B cell (primary cell): Measurements from ENCODE around the gene UNC93B1. TPM values are rescaled to one million over a fixed set of nuclear protein-coding genes. Genes with fewer than 3 reads are reported as not detected.

Experiments
- ATAC-seq: fragments of 200-7000 bp; cut with Tn5 transposase; one replicate; pipeline ENCODE4 v1.10.0; 2021; ENCODE audit warnings: low read depth, mild to moderate bottlenecking, moderate number of reproducible peaks, moderate library complexity
- CTCF ChIA-PET: fragments of 350-600 bp; sonication (Branson Sonifier 250); formaldehyde crosslinking; loops from one replicate; lab custom pipeline; 2021; ENCODE audit warnings: antibody characterized with exemption, inconsistent platforms; lab: Charles Lee
- POLR2A ChIA-PET: fragments of 350-600 bp; sonication (Branson Sonifier 250); formaldehyde crosslinking; loops from one replicate; lab custom pipeline; 2021; ENCODE audit warnings: antibody characterized with exemption; lab: Charles Lee
- DNase-seq: peaks from one replicate; pipeline ENCODE4 v3.0.0; 2013
- H2AFZ ChIP-seq: 2 replicates; pipeline ENCODE4 v1.6.1; 2012; ENCODE audit warnings: mild to moderate bottlenecking, low read depth, low read length; ENCODE audit not compliant: insufficient read depth, poor library complexity, severe bottlenecking
- H3K27ac ChIP-seq, 2 donors: 1 replicate in 1 of 2; 2 replicates in 1 of 2; pipeline ENCODE4 v1.5.1; 2012 to 2013; ENCODE audit warnings: low read length in 2 of 2, mild to moderate bottlenecking in 2 of 2, moderate library complexity in 1 of 2
- H3K27me3 ChIP-seq, 4 experiments: fragments of 200-600 bp in 1 of 4; sonication (generic) in 1 of 4; replicated peaks in 1 of 4; 1 replicate in 2 of 4; 2 replicates in 2 of 4; pipeline versions ENCODE4 v1.6.1 to v1.7.0; 2013 to 2016; ENCODE audit warnings: low read length in 3 of 4, mild to moderate bottlenecking in 2 of 4, mixed read lengths in 1 of 4, moderate library complexity in 1 of 4; ENCODE audit not compliant: insufficient read depth in 4 of 4, control insufficient read depth in 3 of 4; ENCODE audit errors: control extremely low read depth in 1 of 4
- H3K36me3 ChIP-seq, 2 experiments: replicated peaks in 1 of 2; 1 replicate in 1 of 2; 2 replicates in 1 of 2; pipeline versions ENCODE4 v1.6.1 to v1.7.1; 2013; ENCODE audit warnings: low read length in 1 of 2; ENCODE audit not compliant: insufficient read depth in 2 of 2, control insufficient read depth in 1 of 2; ENCODE audit errors: control extremely low read depth in 1 of 2, extremely low read depth in 1 of 2
- H3K4me1 ChIP-seq, 2 donors: fragments of 200-600 bp in 1 of 2; sonication (generic) in 1 of 2; 1 replicate in 1 of 2; 2 replicates in 1 of 2; pipeline versions ENCODE4 v1.5.1 to v1.6.1; 2013 to 2017; ENCODE audit warnings: low read length in 2 of 2; ENCODE audit not compliant: control insufficient read depth in 2 of 2, insufficient read depth in 2 of 2
- H3K4me2 ChIP-seq: replicated peaks from 2 replicates; pipeline ENCODE3; 2012; ENCODE audit warnings: mild to moderate bottlenecking, low read depth, low read length; ENCODE audit not compliant: poor library complexity, severe bottlenecking
- H3K4me3 ChIP-seq, 5 experiments: fragments of 200-600 bp in 1 of 5; sonication (generic) in 1 of 5; 1 replicate in 3 of 5; 2 replicates in 2 of 5; pipeline versions ENCODE4 v1.5.1 to v1.7.0; 2011 to 2016; ENCODE audit warnings: low read length in 4 of 5, mild to moderate bottlenecking in 4 of 5, low read depth in 2 of 5, control low read depth in 1 of 5, moderate library complexity in 1 of 5; ENCODE audit not compliant: insufficient read depth in 1 of 5; ENCODE audit errors: control extremely low read depth in 1 of 5, extremely low read depth in 1 of 5
- H3K79me2 ChIP-seq: fragments of 200-600 bp; sonication (generic); one replicate; pipeline ENCODE4 v1.6.0; 2016; ENCODE audit warnings: low read length; ENCODE audit not compliant: control insufficient read depth, insufficient read depth
- H3K9ac ChIP-seq: fragments of 200-600 bp; sonication (generic); 2 replicates; pipeline ENCODE4 v1.6.1; 2017; ENCODE audit warnings: mild to moderate bottlenecking, low read length, moderate library complexity
- H3K9me3 ChIP-seq, 3 donors: one replicate each; pipeline versions ENCODE4 v1.6.1 to v1.7.1; 2013; ENCODE audit warnings: low read length in 2 of 3; ENCODE audit not compliant: control insufficient read depth in 2 of 3, insufficient read depth in 1 of 3; ENCODE audit errors: control extremely low read depth in 1 of 3
- H4K20me1 ChIP-seq: 2 replicates; pipeline ENCODE4 v1.6.0; 2012; ENCODE audit warnings: mild to moderate bottlenecking, low read length; ENCODE audit not compliant: insufficient read depth, control insufficient read depth, poor library complexity, severe bottlenecking
- H3K27ac Mint-ChIP-seq: one replicate; pipeline ENCODE4 v1.8.0; 2021; ENCODE audit warnings: mixed read lengths
- H3K27me3 Mint-ChIP-seq: one replicate; pipeline ENCODE4 v1.8.0; 2021; ENCODE audit warnings: mixed read lengths
- H3K4me1 Mint-ChIP-seq: one replicate; pipeline ENCODE4 v1.8.0; 2021; ENCODE audit warnings: mixed read lengths
- H3K4me3 Mint-ChIP-seq: one replicate; pipeline ENCODE4 v1.8.0; 2021; ENCODE audit warnings: mixed read lengths
- H3K9me3 Mint-ChIP-seq: one replicate; pipeline ENCODE4 v1.8.0; 2022; ENCODE audit warnings: mixed read lengths; ENCODE audit not compliant: insufficient read depth
- EZH2 ChIP-seq: IDR thresholded peaks from 2 replicates; pipeline ENCODE4 v1.6.1; 2012; ENCODE audit warnings: borderline replicate concordance, low read depth, mild to moderate bottlenecking, moderate library complexity, low read length; ENCODE audit not compliant: insufficient read depth, poor library complexity, severe bottlenecking
- WGBS: methylation state at CpG from one replicate; pipeline ENCODE4 v1.1.5; 2013; ENCODE audit warnings: missing lambda C conversion rate; ENCODE audit not compliant: insufficient coverage; 5-methylcytosine and 5-hydroxymethylcytosine counted together
- intact Hi-C: fragments of 100-400 bp; cut with micrococcal nuclease; formaldehyde crosslinking; loops from one replicate; pipeline ENCODE4 v1.10.0; 2022
- polyA plus RNA-seq: library from polyadenylated mRNA; depleted of rRNA; stranded (reverse); fragments of >200 nt; gene quantifications from 2 replicates; pipeline ENCODE4 v1.2.3, GENCODE V29; 2012
- total RNA-seq, 2 donors: library from RNA; stranded (reverse); fragments of 120-200 nt in 1 of 2; gene quantifications; 1 replicate in 1 of 2; 2 replicates in 1 of 2; pipeline versions ENCODE4 v1.2.3 to v1.2.4, GENCODE V29; 2013 to 2022
- TF ChIP-seq, protein P1 (sequence below): fragments of 200-600 bp; IDR thresholded peaks from one replicate; pipeline ENCODE4 v1.8.0; 2022; ENCODE audit warnings: antibody characterized with exemption, mild to moderate bottlenecking

UNC93B1 gene
- total and polyA plus RNA-seq, 2 donors (not counting 1 experiment from before 2014, with no cell fraction given) = 114 to 308 TPM

- ATAC-seq (no peak), DNase-seq (no peak)
- peaks cover 8% of the 10 kb centered on the region for H3K79me2 ChIP-seq
- intact Hi-C loops = no loop called here
- no peak overlapping the region for H2AFZ ChIP-seq
- H3K4me1 Mint-ChIP-seq = peaks cover 17% of the 10 kb centered on the region
- no peaks in the 10 kb centered on the region for H3K27me3 ChIP-seq
- H3K4me3 ChIP-seq = no peak overlapping the region
- no peak for TF ChIP-seq EZH2
- no peaks in the 10 kb centered on the region for H3K9me3 ChIP-seq
- POLR2A ChIA-PET = no interaction called here
- no peak overlapping the region for H3K4me2 ChIP-seq
- no peak overlapping the region for H3K4me3 Mint-ChIP-seq
- no peaks in the 10 kb centered on the region for H3K36me3 ChIP-seq
- H3K27me3 Mint-ChIP-seq = no peaks in the 10 kb centered on the region
- peaks cover 10 to 15% of the 10 kb centered on the region in 2 donors for H3K4me1 ChIP-seq
- no peaks in the 10 kb centered on the region for H3K9me3 Mint-ChIP-seq
- no peak overlapping the region for H3K27ac ChIP-seq
- WGBS = 88% methylated on average over 18 of the region's 18 CpGs
- H4K20me1 ChIP-seq = no peaks in the 10 kb centered on the region
- CTCF ChIA-PET = no interaction called here
- H3K27ac Mint-ChIP-seq = no peak overlapping the region
- H3K9ac ChIP-seq = no peak overlapping the region
These were observed 22.7 kb upstream of the UNC93B1 start for GRCh38 chr11:68026391-68027105.

DNA sequence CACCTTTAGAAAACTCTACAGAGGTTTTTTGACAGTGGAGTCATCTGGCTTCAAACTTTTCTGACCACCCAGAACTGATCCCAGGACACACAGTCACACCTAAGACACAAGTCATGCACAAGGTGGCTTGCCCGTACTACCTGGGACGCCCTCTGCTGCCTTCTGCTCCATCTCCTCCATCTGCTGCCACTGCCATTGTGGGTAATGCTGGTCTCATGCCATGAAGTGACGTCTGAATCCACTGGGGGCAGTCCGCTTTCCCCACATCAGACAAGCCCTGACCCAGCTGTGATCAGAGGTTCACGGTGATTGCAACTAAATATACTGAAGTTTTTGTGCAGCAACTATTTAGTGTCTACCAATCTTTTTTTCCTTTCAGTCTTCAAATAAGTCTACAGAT is 21.1 kb upstream of the UNC93B1 start:
- Histone ChIP-seq H3K27ac (no peak overlapping the region), H4K20me1 (no peaks in the 10 kb centered on the region), H3K36me3 (no peaks in the 10 kb centered on the region), H3K4me3 (no peak overlapping the region), H2AFZ (no peak overlapping the region), H3K79me2 (no peaks in the 10 kb centered on the region), H3K4me2 (no peak overlapping the region), H3K4me1 (peaks cover 4 to 7% of the 10 kb centered on the region in 2 donors), H3K9ac (no peak overlapping the region), H3K27me3 (no peaks in the 10 kb centered on the region), H3K9me3 (no peaks in the 10 kb centered on the region)
- DNase-seq (no peak), ATAC-seq (no peak)
- Mint-ChIP-seq H3K4me3 (no peak overlapping the region), H3K27ac (no peak overlapping the region), H3K27me3 (peaks cover 6% of the 10 kb centered on the region), H3K9me3 (no peaks in the 10 kb centered on the region), H3K4me1 (peaks cover 5% of the 10 kb centered on the region)
- no peak for TF ChIP-seq EZH2
- TF ChIP-seq, protein P1, sequence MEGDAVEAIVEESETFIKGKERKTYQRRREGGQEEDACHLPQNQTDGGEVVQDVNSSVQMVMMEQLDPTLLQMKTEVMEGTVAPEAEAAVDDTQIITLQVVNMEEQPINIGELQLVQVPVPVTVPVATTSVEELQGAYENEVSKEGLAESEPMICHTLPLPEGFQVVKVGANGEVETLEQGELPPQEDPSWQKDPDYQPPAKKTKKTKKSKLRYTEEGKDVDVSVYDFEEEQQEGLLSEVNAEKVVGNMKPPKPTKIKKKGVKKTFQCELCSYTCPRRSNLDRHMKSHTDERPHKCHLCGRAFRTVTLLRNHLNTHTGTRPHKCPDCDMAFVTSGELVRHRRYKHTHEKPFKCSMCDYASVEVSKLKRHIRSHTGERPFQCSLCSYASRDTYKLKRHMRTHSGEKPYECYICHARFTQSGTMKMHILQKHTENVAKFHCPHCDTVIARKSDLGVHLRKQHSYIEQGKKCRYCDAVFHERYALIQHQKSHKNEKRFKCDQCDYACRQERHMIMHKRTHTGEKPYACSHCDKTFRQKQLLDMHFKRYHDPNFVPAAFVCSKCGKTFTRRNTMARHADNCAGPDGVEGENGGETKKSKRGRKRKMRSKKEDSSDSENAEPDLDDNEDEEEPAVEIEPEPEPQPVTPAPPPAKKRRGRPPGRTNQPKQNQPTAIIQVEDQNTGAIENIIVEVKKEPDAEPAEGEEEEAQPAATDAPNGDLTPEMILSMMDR = no peak
- intact Hi-C loops = no loop called here
- WGBS = 40% methylated on average over 3 of the region's 5 CpGs
- CTCF ChIA-PET = interaction anchor here (1.4 kb wide), 2 partner anchors 15 to 23 kb away, joined by 3 to 4 read pairs; partner anchors contain the start of gene ALDH3B1
- POLR2A ChIA-PET = no interaction called here
